ENCODE results near the gene ALG3.

DNA sequence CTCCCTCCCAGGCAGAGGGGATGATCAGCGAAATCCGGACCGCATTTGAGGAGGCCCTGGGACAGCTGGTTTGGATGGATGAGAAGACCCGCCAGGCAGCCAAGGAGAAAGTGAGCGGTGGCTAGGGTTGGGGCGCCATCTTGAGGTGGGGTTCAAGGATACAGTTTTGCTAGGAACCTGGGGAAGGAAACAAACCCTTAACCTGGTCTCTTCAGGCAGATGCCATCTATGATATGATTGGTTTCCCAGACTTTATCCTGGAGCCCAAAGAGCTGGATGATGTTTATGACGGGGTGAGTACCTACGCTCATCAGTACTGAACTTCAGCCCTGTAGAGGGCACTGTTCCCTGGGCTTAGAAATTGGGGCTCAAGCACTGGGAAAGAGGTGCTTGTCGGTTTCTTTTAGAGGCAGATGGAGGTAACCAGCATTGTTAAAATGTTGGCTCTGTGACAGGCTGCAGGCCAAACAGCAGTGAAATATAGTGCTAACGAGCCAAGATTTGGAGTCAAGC, 40.7 kb upstream of the ALG3 start:
- TF ChIP-seq, protein P1, sequence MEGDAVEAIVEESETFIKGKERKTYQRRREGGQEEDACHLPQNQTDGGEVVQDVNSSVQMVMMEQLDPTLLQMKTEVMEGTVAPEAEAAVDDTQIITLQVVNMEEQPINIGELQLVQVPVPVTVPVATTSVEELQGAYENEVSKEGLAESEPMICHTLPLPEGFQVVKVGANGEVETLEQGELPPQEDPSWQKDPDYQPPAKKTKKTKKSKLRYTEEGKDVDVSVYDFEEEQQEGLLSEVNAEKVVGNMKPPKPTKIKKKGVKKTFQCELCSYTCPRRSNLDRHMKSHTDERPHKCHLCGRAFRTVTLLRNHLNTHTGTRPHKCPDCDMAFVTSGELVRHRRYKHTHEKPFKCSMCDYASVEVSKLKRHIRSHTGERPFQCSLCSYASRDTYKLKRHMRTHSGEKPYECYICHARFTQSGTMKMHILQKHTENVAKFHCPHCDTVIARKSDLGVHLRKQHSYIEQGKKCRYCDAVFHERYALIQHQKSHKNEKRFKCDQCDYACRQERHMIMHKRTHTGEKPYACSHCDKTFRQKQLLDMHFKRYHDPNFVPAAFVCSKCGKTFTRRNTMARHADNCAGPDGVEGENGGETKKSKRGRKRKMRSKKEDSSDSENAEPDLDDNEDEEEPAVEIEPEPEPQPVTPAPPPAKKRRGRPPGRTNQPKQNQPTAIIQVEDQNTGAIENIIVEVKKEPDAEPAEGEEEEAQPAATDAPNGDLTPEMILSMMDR (IDR thresholded peaks at IDR 0.05), result peak; percentile 32 to 50
- TF ChIP-seq POLR2A (IDR thresholded peaks at IDR 0.05), result no peak
- no peak for TF ChIP-seq EP300 (IDR thresholded peaks at IDR 0.05)

Data from suprapubic skin (tissue), 3 donors.